GM12874 (cell line): ENCODE results near the gene IRF5.

ENCODE experiments used
- CTCF ChIP-seq: IDR thresholded peaks from 2 replicates; pipeline ENCODE4 v1.5.1; 2011; ENCODE audit warnings: low read depth, mild to moderate bottlenecking, control low read depth, low read length, moderate library complexity; ENCODE audit not compliant: insufficient read depth

The IRF5 gene

GRCh38 chr7:128948312-128948973 is 10.7 kb downstream of the IRF5 start:
- TF ChIP-seq CTCF, result no peak

- no peak for TF ChIP-seq CTCF
Observed at GRCh38 chr7:128948976-128949760, 11.4 kb downstream of the IRF5 start.

GRCh38 chr7:128951296-128951695 is 13.6 kb downstream of the IRF5 start:
- no peak for TF ChIP-seq CTCF

GRCh38 chr7:128954150-128954549 is 16.4 kb downstream of the IRF5 start:
- TF ChIP-seq CTCF, result no peak

GRCh38 chr7:128954830-128955802 is 17.4 kb downstream of the IRF5 start:
- TF ChIP-seq CTCF, result no peak

- no peak for TF ChIP-seq CTCF
Observed at GRCh38 chr7:128955981-128956380, 18.3 kb downstream of the IRF5 start.

GRCh38 chr7:128959296-128959695 is 21.6 kb downstream of the IRF5 start:
- TF ChIP-seq CTCF, result no peak
